Islet of Langerhans (tissue), 1 donor: ENCODE measurements around the gene TBX21.

Experiments
- FAIRE-seq: peaks from one replicate; lab custom pipeline; 2011; peaks lifted over from hg19 to GRCh38; lab: Jason Lieb, UNC

The TBX21 gene

DNA sequence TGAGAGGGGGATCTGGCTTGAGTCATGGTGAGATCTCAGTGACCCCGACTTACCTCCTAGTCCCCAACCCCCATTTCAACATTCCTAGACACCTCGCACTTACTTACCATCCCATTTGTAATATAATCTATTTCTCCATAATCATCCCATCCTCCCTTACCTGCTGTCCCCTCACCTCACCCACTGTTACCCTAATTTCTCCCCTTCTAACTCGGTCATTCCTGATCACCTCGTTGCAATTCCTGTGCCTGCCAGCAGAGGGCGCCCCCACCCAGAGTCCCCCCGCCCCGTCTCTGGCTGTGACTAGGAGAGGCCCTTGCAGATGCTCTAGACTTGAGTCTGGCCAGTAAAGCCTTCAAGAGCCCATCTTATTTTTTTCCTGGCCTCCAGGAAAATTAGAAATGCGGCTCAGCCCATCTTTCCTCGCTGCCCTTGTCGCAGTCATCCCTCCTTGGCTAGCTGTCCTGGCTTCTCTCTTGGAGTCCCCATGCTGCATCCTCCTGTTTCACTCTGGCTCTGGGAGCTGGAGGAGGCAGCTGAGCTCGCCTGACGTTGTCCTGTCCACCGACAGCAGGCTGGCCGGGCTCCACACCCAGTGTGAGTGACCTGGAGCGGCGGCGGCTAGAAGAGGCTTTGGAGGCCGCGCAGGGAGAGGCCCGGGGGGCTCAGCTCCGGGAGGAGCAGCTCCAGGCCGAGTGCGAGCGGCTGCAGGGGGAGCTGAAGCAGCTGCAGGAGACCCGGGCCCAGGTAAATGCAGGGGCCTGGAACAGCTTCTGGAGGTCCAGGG lies 34.1 kb upstream of the TBX21 start:
- FAIRE-seq = no peak

DNA sequence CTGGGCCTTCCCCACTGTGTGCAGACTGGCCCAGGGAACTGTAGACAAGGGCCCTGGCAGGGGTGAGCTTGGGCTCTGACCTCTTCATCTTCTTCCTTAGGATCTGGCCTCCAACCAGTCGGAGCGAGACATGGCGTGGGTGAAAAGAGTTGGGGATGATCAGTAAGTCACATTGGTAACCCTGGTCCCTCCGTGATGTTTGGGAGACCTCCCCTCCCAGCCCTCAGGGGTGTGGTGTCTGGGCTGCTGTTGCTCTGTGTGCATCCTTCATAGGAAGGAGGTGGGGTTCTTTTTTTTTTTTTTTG lies 33.5 kb upstream of the TBX21 start:
- no peak for FAIRE-seq

GRCh38 chr17:47700471-47701449 lies 32.3 kb upstream of the TBX21 start:
- FAIRE-seq = no peak

- FAIRE-seq = no peak
These were observed 31.4 kb upstream of the TBX21 start for GRCh38 chr17:47701608-47702007.

GRCh38 chr17:47702391-47702995 lies 30.5 kb upstream of the TBX21 start:
- FAIRE-seq = no peak

- no peak for FAIRE-seq
These were observed 29.8 kb upstream of the TBX21 start for GRCh38 chr17:47703191-47703591.

DNA sequence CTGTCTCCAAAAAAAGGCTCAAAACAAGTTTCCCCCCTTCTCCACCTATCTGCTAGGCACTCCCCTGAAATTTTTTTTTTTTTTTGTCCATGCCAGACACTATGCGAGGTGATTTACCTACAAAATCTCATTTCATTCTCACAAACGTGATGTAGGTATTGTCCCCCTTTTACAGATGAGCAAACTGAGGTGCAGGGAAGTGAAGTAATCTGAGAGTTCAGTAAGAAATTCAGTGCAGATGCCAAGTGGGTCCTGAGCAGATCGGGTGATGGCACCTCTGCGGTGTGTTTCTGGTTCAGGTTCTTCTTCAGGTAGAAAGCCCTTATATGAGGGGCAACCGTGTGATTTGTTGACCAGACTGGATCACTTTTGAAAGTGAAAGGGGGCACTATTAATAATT lies 29.4 kb upstream of the TBX21 start:
- no peak for FAIRE-seq

DNA sequence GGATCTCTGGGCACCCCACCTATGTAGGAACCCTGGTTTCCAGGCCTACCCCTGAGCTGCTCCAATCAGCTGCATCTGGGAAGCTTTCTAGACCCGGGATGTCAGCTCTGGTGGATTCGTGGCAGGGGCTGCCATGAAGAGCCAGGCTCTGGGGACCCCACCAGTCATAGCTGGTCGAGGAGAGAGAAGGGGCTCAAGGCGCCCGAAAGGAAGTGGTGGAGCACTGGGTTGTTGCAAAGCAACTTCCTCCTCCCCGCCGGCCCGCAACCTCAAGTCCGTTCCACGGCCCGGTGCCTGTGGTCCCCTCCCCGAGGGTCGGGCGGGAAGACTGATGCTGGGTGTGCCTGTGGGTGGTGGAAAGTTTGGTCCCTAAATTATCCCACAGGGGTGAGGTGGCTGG lies 28.9 kb upstream of the TBX21 start:
- FAIRE-seq = no peak

- FAIRE-seq = no peak
These were observed 28.3 kb upstream of the TBX21 start for GRCh38 chr17:47704736-47705135.

GRCh38 chr17:47705536-47706530 lies 27.2 kb upstream of the TBX21 start:
- no peak for FAIRE-seq

- no peak for FAIRE-seq
These were observed 25.8 kb upstream of the TBX21 start for GRCh38 chr17:47707056-47707804.

GRCh38 chr17:47707884-47708283 lies 25.2 kb upstream of the TBX21 start:
- FAIRE-seq = no peak

DNA sequence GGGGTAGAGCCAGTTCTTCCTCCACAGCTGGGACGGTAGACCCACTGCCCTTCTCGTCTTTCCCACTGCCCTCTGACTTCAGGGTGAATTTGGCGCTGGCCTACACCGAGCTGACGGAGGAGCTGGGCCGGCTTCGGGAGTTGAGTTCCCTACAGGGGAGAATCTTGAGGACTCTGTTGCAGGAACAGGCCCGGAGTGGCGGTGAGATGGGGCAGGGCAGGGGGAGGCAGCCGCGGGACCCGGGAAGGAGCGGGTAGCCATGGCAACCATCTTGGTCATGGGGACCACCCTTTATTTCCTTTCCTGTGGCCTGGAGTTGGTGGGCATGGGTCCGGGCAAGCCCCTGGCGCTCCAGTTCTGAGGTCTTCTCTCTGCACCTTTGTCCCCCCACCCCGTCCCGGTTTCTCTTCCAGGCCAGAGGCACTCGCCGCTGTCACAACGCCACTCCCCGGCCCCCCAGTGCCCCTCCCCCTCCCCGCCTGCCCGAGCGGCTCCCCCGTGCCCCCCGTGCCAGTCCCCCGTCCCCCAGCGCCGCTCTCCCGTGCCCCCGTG lies 24.6 kb upstream of the TBX21 start:
- no peak for FAIRE-seq

- FAIRE-seq = no peak
These were observed 24.0 kb upstream of the TBX21 start for GRCh38 chr17:47708864-47709541.

DNA sequence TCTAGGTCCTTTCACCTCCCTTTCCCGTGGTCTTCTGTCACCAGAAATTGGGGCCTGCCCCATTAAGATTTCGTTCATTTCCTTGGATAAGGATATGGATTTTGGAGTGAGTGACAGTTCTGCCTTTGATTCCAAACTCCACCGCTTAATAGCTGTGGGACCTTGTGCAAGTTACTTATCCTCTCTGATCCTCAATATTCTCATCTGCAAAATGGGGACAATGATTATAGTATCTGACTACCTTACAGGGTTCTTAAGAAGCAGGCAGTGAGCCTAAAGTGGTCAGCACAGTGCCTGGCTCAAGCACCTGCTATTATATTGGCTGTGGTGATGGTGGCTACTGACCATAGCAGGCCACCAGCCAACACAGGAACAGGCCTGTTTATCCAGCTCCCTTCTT lies 23.4 kb upstream of the TBX21 start:
- FAIRE-seq = no peak

DNA sequence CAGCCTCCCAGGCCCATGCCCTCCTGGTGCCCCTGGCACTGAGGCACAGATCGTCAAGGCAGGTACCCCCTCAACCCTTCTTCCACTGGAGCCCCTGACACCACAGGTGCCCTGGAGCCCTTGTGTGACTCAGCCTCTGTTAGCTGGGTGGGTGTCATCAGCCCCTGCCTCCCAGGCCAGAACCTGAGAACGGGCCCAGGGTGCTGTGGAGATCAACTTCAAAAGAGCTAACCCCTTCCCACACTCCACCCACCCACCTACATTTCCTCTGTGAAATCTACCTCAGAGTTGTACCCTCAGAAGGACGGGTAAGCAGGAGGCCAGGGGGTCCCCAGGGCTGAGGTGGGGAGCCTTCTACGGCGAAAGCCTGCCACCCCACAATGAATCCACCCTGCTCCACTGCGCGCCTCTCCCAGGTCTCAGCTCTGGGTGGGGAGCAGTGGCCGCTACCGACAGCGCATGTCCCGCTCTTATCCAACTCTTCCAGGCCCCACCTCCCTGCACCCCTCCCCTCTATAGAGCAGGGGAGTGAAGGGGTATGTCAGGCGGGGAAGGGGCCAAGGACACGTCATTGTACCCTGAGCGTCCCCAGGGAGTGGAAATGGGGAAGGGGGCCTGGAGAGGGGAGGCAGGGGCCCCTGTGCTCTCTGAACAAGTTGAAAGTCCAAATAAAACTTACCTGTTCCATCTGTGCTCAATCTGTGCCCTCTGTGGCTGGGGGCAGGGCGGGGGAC lies 21.5 kb upstream of the TBX21 start:
- no peak for FAIRE-seq

DNA sequence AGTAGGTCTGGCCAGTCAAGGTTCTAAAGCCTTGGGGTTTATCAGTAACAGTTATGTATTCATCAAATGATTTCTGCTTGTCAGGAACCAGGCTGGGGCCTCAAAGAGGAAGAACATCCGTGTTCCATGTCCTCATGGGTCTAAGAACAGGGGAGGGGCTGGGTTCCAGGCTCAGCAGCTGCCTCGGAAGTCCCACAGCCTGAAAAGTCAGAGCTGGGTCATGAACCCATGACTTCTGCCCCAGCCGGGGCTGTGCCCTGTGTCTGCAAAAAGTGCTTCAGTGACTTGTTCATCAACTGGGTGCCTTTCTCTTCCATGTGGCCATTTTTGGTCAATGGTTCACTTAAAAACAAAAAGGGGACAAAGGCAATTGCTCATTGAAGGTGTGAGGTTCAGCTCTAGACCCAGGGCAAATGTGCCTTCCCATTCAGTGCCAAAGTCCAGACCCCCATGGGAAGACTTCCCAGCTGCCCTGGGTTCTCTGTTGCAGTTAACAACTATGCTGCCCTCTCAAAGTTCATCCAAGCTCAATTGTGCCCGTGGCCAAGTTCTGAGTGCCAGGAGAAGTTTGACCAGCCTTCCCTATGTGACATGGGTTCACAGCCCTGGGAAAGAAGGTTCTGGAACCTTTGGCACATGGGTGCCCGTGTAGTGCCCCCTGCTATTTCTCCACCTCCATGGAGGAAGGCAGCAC lies 20.6 kb upstream of the TBX21 start:
- FAIRE-seq = no peak

DNA sequence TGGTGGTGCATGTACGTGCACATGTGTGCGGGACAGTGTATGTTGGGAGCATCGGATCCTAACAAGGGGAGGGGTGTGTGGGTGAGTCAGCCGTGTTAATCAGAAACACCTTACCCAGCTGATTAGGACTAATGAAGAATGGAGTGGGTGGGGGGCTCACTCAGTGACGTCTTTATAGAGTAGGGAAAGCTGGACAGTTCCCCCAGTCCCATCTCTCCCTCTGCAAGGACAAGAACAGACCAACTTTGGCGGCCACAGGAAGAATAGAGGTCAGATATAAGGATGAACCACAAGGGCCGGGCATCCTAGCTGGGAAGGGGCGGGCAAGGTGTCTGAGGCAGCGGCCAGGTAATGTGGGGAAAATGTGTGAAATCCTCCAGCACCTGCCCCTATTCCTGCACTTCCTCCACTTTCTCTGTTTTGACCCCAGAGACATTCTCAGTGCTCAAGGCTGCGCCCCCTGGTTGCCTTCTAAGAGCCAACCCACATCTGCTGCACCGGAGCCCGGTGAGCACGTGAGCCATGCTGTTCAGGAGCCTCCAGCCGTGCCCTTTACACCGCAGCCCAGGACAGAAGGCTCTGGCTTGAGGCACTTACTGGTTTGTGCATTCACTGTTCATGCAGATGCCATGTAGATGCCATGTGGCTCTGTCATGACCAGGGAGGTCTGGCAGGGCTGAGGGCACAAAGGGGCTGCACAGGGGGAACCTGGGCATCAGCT lies 18.9 kb upstream of the TBX21 start:
- FAIRE-seq = no peak
